ENCODE measurements around the gene PTPRN2. TPM values are rescaled to one million over a fixed set of nuclear protein-coding genes. Genes with fewer than 3 reads are reported as not detected.

Gene PTPRN2
- total RNA-seq, 1 experiment from 2014 or later = 1.1 TPM

DNA sequence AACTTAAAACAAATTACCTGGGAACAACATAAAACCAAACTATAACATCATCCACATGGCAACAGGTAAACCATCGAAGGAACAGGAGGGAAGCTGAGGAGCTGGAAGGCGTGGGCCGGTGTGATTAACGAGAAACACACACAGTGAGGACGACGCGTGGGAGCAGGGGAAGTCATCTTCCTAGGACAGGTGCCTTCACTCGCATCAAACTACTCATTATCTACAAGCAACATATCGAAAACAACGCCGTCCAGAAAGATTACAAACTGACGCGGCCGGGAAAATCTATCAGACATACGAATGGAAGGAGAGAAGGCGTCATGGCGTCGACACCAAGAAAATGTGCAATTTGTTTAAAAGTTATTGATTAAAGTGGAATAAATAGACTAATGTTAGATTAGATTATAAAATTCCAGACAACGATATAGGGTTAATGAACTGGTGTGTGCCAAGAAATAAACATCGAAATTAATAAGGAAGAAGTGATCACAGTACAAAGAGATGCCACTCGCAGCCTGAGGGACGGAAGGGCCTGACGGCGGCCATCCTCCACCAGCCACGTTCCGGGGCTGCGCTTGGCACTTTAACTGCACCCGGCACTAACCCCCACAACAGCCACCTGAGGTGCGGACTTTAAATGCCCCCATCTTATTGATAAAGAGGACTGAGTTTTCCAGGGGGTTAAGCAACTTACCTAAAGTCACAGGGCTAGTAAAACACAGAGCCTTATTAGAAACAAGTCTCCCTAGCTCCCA, 669.1 kb downstream of the PTPRN2 start:
- no TSS peak for BruUV-seq (replicated peaks)
- no peaks in the 10 kb centered on the region for H3K36me3 ChIP-seq (ENCODE audit: control insufficient read depth, insufficient read depth, low read length)
- intact Hi-C loops (cut with micrococcal nuclease; ENCODE audit: unreplicated experiment) (no loop called here), in situ Hi-C loops (cut with HindIII; ENCODE audit: low pct_unique_long_range_greater_than_20kb, low sequenced_read_pairs) (no loop called here)
- ChIA-PET CTCF (no interaction called here), POLR2A (no interaction called here)
- H3K27me3 ChIP-seq (ENCODE audit: control insufficient read depth, insufficient read depth, low read length) = peaks cover 8% of the 10 kb centered on the region
- no peak overlapping the region for H3K4me3 ChIP-seq (ENCODE audit: low read depth in 2 of 2, low read length in 2 of 2)
- H3K27ac ChIP-seq (ENCODE audit: low read length) = no peak overlapping the region
- H3K9me3 ChIP-seq (ENCODE audit: control insufficient read depth, insufficient read depth, low read depth, low read length) = peaks cover 12% of the 10 kb centered on the region
- DNase-seq (ENCODE audit: low read depth, low spot score) = no peak
- no peak for ATAC-seq
- TF ChIP-seq, protein P1, sequence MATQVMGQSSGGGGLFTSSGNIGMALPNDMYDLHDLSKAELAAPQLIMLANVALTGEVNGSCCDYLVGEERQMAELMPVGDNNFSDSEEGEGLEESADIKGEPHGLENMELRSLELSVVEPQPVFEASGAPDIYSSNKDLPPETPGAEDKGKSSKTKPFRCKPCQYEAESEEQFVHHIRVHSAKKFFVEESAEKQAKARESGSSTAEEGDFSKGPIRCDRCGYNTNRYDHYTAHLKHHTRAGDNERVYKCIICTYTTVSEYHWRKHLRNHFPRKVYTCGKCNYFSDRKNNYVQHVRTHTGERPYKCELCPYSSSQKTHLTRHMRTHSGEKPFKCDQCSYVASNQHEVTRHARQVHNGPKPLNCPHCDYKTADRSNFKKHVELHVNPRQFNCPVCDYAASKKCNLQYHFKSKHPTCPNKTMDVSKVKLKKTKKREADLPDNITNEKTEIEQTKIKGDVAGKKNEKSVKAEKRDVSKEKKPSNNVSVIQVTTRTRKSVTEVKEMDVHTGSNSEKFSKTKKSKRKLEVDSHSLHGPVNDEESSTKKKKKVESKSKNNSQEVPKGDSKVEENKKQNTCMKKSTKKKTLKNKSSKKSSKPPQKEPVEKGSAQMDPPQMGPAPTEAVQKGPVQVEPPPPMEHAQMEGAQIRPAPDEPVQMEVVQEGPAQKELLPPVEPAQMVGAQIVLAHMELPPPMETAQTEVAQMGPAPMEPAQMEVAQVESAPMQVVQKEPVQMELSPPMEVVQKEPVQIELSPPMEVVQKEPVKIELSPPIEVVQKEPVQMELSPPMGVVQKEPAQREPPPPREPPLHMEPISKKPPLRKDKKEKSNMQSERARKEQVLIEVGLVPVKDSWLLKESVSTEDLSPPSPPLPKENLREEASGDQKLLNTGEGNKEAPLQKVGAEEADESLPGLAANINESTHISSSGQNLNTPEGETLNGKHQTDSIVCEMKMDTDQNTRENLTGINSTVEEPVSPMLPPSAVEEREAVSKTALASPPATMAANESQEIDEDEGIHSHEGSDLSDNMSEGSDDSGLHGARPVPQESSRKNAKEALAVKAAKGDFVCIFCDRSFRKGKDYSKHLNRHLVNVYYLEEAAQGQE (IDR thresholded peaks at IDR 0.05; ENCODE audit: insufficient read depth in 1 of 2, low read depth in 2 of 2, low read length in 1 of 2) = no peak
- TF ChIP-seq SIN3A (IDR thresholded peaks at IDR 0.05; ENCODE audit: borderline replicate concordance, insufficient read depth, low read depth, low read length) = no peak
- TF ChIP-seq TCF7L2 (IDR thresholded peaks at IDR 0.05; ENCODE audit: low read depth, low read length) = no peak
- TF ChIP-seq, protein P2, sequence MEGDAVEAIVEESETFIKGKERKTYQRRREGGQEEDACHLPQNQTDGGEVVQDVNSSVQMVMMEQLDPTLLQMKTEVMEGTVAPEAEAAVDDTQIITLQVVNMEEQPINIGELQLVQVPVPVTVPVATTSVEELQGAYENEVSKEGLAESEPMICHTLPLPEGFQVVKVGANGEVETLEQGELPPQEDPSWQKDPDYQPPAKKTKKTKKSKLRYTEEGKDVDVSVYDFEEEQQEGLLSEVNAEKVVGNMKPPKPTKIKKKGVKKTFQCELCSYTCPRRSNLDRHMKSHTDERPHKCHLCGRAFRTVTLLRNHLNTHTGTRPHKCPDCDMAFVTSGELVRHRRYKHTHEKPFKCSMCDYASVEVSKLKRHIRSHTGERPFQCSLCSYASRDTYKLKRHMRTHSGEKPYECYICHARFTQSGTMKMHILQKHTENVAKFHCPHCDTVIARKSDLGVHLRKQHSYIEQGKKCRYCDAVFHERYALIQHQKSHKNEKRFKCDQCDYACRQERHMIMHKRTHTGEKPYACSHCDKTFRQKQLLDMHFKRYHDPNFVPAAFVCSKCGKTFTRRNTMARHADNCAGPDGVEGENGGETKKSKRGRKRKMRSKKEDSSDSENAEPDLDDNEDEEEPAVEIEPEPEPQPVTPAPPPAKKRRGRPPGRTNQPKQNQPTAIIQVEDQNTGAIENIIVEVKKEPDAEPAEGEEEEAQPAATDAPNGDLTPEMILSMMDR (IDR thresholded peaks at IDR 0.05) = no peak
- TF ChIP-seq POLR2AphosphoS5 (IDR thresholded peaks at IDR 0.05; ENCODE audit: low read depth, low read length) = no peak
- H3K4me1 ChIP-seq (ENCODE audit: control insufficient read depth, insufficient read depth, low read length) = no peaks in the 10 kb centered on the region

DNA sequence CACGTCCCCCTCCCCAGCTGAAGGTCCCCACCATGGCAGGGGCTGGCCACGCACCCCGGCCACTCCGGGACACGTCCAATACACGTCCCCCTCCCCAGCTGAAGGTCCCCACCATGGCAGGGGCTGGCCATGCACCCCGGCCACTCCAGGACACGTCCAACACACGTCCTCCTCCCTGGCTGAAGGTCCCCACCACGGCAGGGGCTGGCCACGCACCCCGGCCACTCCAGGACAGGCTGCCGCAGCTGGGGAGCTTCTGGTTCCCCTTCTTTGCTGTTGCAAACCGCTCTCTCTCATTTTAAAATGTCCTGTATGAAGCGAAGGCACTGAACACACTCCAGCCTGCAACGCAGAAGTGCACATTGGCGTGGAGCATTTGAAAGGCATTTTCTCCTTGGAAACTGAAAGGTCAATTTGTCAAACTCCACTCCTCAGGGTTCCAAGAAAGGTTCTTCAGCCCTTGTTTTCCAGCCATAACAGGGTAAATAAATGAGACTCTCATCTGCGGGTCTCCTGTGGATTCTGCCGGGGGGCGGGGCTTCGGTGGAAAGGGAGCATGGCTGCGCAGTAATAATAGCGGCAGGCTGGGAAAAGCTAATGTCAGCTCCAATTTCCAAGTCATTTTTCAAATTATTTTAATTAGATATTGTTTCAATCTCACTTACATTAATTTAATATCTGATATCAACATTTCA, 670.5 kb downstream of the PTPRN2 start:
- Histone ChIP-seq H3K9me3 (ENCODE audit: control insufficient read depth, insufficient read depth, low read depth, low read length) (peaks cover 12% of the 10 kb centered on the region), H3K4me1 (ENCODE audit: control insufficient read depth, insufficient read depth, low read length) (no peaks in the 10 kb centered on the region), H3K4me3 (ENCODE audit: low read depth in 2 of 2, low read length in 2 of 2) (no peak overlapping the region), H3K36me3 (ENCODE audit: control insufficient read depth, insufficient read depth, low read length) (no peaks in the 10 kb centered on the region), H3K27ac (ENCODE audit: low read length) (no peak overlapping the region), H3K27me3 (ENCODE audit: control insufficient read depth, insufficient read depth, low read length) (peaks cover 11% of the 10 kb centered on the region)
- no peak for DNase-seq (ENCODE audit: low read depth, low spot score)
- intact Hi-C loops (cut with micrococcal nuclease; ENCODE audit: unreplicated experiment) (no loop called here), in situ Hi-C loops (cut with HindIII; ENCODE audit: low pct_unique_long_range_greater_than_20kb, low sequenced_read_pairs) (no loop called here)
- POLR2A ChIA-PET = no interaction called here
- CTCF ChIA-PET = no interaction called here
- TF ChIP-seq, protein P2 (IDR thresholded peaks at IDR 0.05) = no peak
- TF ChIP-seq, protein P1 (IDR thresholded peaks at IDR 0.05; ENCODE audit: insufficient read depth in 1 of 2, low read depth in 2 of 2, low read length in 1 of 2) = no peak
- TF ChIP-seq SIN3A (IDR thresholded peaks at IDR 0.05; ENCODE audit: borderline replicate concordance, insufficient read depth, low read depth, low read length) (no peak), POLR2AphosphoS5 (IDR thresholded peaks at IDR 0.05; ENCODE audit: low read depth, low read length) (no peak), TCF7L2 (IDR thresholded peaks at IDR 0.05; ENCODE audit: low read depth, low read length) (no peak)
- ATAC-seq = no peak
- no TSS peak for BruUV-seq (replicated peaks)
